ENCODE measurements around the gene MLST8.
"Not testable (repeated sequence)": the region's sequence is repeated elsewhere in the genome, so short reads cannot be mapped to it uniquely, and the experiment has no call there.

MLST8 gene

DNA sequence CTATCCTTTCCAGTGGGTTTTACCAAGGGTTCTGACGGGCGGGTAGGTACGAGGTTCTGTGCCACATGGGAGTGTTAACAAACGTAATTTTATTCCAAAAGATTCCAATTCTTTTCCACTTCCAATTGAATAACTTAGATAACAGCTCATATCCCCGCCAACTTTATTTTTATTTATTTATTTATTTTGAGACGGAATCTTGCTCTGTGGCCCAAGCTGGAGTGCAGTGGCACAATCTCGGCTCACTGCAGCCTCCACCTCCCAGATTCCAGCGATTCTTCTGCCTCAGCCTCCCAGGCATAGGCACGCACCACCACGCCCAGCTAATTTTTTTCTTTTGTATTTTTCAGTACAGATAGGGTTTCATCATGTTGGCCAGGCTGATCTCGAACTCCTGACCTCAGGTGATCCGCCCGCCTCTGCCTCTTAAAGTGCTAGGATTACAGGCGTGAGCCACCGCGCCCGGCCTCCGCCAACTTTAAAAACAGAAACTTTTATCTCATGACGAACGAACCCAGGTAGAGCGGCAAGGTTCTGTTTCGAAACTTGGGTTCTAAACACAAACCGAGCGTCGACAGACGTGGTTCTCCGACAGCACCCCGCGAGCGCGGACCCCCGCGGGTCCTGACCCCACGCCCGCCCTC, 45.5 kb downstream of the MLST8 start:
- no peak for DNase-seq

DNA sequence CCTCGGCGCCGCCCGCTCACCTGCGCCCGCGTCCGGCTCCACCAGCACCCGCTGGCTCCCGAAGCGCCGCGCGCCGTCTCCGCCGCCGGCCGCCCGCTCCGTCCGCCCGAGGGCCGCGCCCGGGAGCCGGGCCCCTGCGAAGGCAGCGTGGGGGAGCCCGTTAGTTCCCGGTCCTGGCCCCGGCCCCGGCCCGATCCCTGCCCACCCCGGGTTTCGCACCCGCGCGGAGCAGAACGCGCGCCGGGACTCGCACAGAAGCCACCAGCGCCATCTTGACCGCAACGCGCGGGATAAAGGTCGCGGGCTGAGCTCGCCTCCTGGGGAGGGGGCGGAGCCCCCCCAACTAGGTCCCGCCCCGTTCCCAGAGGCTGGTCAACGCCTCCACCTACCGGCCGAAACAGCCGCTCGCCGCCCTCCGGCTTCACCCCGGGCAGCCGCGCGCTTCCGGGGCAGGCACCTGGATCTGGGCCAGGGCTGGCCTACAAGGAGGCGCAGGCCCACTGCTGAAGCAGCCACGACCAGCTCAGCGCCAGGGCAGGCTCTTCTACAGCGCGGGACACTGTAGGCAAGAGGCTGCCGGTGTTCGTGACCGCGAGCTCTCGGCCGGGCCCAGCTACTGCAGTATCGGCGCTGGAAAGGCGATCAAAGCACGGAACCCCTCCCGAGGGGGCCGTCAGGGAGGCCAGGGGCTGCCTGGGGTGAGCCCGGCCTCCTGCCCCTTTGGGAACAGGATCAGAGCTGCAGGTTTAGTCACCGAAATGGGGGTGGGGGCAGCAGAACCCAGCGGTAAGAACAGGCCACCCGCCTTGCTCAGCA, 46.2 kb downstream of the MLST8 start, which contains the start of gene ECI1:
ECI1 (minus strand) TSS at position 292 of the 816 bp plus-strand sequence; CDS start at position 271, 21 bp downstream.
- peak; percentile 97 for DNase-seq

DNA sequence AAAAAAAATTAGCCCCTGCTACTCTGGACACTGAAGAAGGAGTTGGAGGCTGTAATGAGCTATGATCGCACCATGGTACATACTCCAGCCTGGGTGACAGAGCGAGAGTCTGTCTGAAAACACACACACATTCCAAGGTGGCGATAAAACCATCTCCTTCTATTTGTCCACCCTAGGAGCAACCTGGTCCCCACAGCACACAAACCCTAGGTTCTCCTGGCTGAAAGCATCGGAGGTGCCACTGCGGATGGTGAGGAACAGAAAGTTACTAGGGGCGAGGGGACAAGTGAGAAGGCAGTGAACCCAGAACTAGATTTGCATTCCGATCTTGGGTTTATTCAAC, 47.5 kb downstream of the MLST8 start:
- no peak for DNase-seq

DNA sequence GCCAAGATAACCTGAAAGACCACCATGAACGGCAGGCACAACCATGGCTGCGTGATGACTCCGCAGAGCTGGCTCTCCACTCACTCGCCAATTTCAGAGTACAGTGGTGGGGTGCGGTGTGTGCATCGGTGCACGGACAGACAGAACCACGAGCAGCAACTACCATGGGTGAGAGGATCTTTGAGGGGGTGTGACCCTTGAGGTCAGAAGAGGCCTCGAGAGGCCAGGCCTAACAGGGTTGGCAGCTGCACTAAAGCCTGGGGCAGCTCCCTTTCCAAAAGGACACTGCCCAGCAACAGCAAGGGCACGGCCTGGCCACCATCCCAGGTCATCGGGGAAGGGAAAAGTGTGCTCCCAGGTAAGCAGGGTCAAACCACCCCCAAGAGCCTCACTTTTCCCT, 48.0 kb downstream of the MLST8 start:
- no peak for DNase-seq

DNA sequence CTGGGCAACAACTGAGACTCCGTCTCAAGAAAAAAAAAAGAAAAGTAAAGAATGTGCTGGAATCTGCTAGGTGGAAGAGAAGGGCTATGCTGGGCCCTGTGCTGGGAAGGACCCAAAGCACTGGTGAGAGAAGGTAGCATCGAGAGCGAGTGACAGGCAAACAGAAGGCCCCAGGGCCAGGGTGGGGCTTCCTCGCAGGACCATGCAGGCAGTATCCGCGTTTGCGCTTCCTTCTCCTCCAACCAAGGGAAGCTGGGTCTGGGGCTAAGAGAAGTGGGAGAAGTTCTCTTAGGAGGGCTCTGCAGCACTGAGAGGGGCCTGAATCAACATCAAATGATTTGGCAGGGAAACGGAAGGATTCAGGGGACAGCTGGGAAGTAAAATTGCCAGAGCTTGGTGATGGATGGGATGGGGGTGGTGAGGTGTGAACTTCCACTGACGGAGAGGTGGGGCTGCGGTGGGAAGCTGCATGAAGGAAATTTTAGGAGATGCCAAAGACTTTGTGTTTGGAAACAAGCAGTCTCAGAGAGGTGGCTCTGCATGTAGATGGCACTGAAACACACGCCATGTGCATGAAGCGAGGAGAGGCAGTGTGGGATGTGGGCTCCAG, 51.4 kb downstream of the MLST8 start:
- DNase-seq: no peak

DNA sequence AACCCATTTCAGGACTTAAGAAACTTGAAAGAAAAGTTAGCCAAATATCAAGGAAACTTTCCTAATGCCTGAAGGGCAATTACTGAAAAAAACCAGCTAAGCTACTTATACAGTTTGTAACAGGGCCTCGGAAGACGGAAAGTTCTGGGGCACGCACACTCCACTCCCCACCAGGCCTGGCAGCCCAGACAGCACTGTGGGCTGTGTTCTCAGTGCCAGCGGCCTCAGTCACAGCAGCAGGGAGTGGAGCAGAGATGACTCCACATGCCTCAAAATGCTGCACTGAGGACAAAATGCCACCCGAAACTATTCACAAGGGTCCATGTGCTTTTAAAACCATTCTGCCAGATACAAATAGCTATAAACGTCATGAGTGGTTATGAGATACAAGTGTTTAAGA, 52.5 kb downstream of the MLST8 start:
- DNase-seq: no peak

DNA sequence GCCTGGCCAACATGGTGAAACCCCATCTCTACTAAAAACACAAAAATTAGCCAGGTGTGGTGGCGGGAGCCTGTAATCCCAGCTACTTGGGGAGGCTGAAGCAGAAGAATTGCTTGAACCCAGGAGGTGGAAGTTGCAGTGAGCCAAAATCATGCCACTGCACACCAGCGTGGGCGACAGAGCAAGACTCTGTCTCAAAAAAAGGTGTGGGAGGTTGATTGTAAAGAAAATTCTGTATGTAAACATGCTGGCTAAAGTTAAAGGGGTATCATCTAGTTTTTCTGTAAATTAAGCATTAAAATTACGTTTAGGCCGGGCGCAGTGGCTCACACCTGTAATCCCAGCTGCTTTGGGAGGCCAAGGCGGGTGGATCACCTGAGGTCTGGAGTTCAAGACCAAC, 53.3 kb downstream of the MLST8 start:
- not testable (repeated sequence) for DNase-seq
